Right lobe of liver (tissue), 6 donors: ENCODE measurements around the gene RNASE13. TPM values are rescaled to one million over a fixed set of nuclear protein-coding genes. Genes with fewer than 3 reads are reported as not detected.

Source experiments
- ATAC-seq, 4 donors: fragments of 200-7000 bp; cut with Tn5 transposase; one replicate each; pipeline ENCODE4 v1.9.1; 2020; ENCODE audit warnings: mild to moderate bottlenecking in 4 of 4, moderate library complexity in 4 of 4
- DNase-seq, 3 donors: peaks; one replicate each; pipeline ENCODE4 v3.0.0-alpha.2; 2020
- H3K27ac ChIP-seq, 3 donors: fragments of 200-600 bp; one replicate each; pipeline ENCODE4 v1.8.0; 2022
- H3K27me3 ChIP-seq, 2 donors: fragments of 200-600 bp; one replicate each; pipeline ENCODE4 v1.8.0; 2022
- H3K36me3 ChIP-seq, 4 donors: fragments of 200-600 bp; sonication (generic) in 1 of 4; one replicate each; pipeline versions ENCODE4 v1.5.1 to v1.8.0; 2017 to 2022; ENCODE audit warnings: control low read depth in 1 of 4
- H3K4me1 ChIP-seq, 4 donors: fragments of 200-600 bp; sonication (generic) in 1 of 4; one replicate each; pipeline versions ENCODE4 v1.5.1 to v1.8.0; 2017 to 2022; ENCODE audit warnings: control low read depth in 1 of 4
- H3K4me3 ChIP-seq, 3 donors: fragments of 200-600 bp; one replicate each; pipeline ENCODE4 v1.8.0; 2022
- H3K9me3 ChIP-seq, 4 donors: fragments of 200-600 bp; sonication (generic) in 1 of 4; one replicate each; pipeline versions ENCODE4 v1.5.1 to v1.8.0; 2017 to 2022; ENCODE audit warnings: control low read depth in 1 of 4
- POLR2A ChIP-seq: fragments of 450-650 bp; IDR thresholded peaks from one replicate; pipeline ENCODE4 v1.6.1; 2017; ENCODE audit warnings: antibody characterized with exemption, mild to moderate bottlenecking
- WGBS: methylation state at CpG from one replicate; pipeline ENCODE4 v1.1.6; 2018; ENCODE audit warnings: low coverage, low lambda C conversion rate; ENCODE audit not compliant: insufficient coverage; ENCODE audit errors: missing lambda C conversion rate; 5-methylcytosine and 5-hydroxymethylcytosine counted together
- intact Hi-C, 2 donors: fragments of 100-400 bp; cut with DNase I; formaldehyde crosslinking; loops; one replicate each; pipeline versions ENCODE4 v1.11.2 to v1.14.1; 2022
- total RNA-seq, 6 experiments: library from RNA; depleted of rRNA in 2 of 6; stranded (reverse); fragments of >200 nt in 2 of 6; fragmentation: NEBNext Ultra II Directional in 3 of 6; extraction: Animal tissue kit (Norgen Biotek cat#: 25700) in 3 of 6; gene quantifications; one replicate each; pipeline versions ENCODE4 v1.1.0 to v1.2.4, GENCODE V29; 2016 to 2023
- TF ChIP-seq, protein P1 (sequence below), 4 donors: fragments of 200-600 bp in 3 of 4; fragments of 450-650 bp in 1 of 4; IDR thresholded peaks; one replicate each; pipeline versions ENCODE4 v1.5.1 to v1.8.0; 2016 to 2022; ENCODE audit warnings: antibody characterized with exemption in 4 of 4, mild to moderate bottlenecking in 2 of 4
- donor health status: DM: no; HTN: yes; CAD: no.
- donor health status: DM: no; HTN: no; CAD: no.
- donor health status: DM: no; HTN: no; CAD: no.
- donor health status: DM: no; HTN: yes; CAD: no.
- donor health status: DM: no; HTN: yes; CAD: no.

The RNASE13 gene
- total RNA-seq, 6 experiments from 2014 or later: not detected

DNA sequence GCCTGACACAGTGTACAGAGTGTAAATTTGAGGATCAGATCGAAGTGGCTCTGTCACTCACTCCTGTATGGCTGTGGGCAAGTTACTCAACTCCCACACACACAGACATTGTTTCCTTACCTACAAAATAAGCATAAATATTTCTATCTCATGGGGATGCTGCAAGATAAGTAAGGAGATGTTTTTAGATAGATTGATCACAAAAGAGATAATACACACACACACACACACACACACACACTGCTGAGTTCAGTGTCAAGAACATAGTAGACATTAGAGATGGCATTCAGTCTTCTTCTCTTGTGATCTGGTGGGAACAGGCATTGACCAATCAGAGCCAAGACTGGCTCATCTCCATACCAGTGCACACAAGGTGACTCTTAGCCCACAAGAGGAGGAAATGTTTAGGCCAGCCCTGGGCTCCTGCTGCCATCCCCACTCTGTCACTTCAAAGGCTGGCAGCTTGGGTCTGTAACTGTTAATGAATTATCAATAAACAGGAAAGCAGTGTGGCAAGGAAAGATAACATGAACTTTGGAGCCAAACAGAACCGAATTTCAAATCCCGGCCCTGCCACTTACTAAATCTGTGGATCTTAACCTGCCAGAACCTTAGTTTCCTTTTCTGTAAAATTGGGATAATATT, 19.6 kb upstream of the RNASE13 start:
- TF ChIP-seq, protein P1, sequence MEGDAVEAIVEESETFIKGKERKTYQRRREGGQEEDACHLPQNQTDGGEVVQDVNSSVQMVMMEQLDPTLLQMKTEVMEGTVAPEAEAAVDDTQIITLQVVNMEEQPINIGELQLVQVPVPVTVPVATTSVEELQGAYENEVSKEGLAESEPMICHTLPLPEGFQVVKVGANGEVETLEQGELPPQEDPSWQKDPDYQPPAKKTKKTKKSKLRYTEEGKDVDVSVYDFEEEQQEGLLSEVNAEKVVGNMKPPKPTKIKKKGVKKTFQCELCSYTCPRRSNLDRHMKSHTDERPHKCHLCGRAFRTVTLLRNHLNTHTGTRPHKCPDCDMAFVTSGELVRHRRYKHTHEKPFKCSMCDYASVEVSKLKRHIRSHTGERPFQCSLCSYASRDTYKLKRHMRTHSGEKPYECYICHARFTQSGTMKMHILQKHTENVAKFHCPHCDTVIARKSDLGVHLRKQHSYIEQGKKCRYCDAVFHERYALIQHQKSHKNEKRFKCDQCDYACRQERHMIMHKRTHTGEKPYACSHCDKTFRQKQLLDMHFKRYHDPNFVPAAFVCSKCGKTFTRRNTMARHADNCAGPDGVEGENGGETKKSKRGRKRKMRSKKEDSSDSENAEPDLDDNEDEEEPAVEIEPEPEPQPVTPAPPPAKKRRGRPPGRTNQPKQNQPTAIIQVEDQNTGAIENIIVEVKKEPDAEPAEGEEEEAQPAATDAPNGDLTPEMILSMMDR (IDR thresholded peaks at IDR 0.05): no peak
- TF ChIP-seq POLR2A: no peak
- Histone ChIP-seq H3K9me3 (no peaks in the 10 kb centered on the region), H3K4me1 (peaks cover 0 to 49% (median 20%) of the 10 kb centered on the region in 4 donors), H3K27ac (peak overlapping the region; percentile 13 to 74 (median 54)), H3K4me3 (no peak overlapping the region), H3K36me3 (no peaks in the 10 kb centered on the region), H3K27me3 (no peaks in the 10 kb centered on the region)
- intact Hi-C loops: no loop called here
- 3% methylated on average over 3 of the region's 3 CpGs for WGBS
- DNase-seq (peak; percentile 65 to 86 (median 83)), ATAC-seq (peak; percentile 79 to 86 (median 80))

DNA sequence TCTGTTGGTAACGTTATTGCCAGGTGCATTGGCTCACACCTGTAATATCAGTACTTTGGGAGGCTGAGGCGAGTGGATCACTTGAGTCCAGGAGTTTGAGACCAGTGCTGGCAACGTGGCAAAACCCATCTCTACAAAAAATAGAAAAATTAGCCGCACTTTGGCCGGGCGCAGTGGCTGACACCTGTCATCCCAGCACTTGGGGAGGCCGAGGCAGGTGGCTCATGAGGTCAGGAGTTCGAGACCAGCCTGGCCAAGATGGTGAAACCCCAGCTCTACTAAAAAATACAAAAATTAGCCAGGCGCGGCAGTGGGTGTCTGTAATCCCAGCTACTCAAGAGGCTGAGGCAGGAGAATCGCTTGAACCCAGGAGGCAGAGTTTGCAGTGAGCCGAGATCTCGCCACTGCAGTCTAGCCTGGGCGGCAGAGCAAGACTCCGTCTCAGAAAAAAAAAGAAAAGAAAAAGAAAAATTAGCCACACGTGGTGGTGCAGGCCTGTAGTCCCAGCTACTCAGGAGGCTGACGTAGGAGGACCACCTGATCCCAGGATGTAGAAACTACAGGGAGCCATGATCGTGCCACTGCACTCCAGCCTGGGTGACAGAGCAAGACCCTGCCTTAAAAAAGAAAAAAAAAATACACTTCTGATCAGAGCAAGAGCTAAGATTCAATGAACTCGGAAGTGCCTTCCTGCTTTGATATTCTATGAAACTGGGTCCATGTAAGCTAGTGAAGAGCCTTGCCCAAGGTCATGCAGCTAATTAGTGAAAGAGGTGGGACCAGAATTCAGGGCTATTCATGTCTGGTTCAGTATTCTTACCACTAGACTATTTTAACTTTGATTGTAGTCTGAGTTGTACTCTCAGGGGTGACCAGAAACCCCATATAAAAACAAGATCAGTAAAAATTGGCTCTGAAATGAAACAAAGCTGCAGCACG, 18.8 kb upstream of the RNASE13 start:
- Histone ChIP-seq H3K27me3 (no peaks in the 10 kb centered on the region), H3K9me3 (no peaks in the 10 kb centered on the region), H3K27ac (peak overlapping the region; percentile 13 to 74 (median 54)), H3K4me3 (no peak overlapping the region), H3K4me1 (peaks cover 0 to 56% (median 23%) of the 10 kb centered on the region in 4 donors), H3K36me3 (no peaks in the 10 kb centered on the region)
- intact Hi-C loops: no loop called here
- ATAC-seq (peak in 3 of 4 donors; percentile 1 to 9 (median 2)), DNase-seq (no peak)
- 65% methylated on average over 13 of the region's 20 CpGs for WGBS
- TF ChIP-seq POLR2A: no peak
- TF ChIP-seq, protein P1 (IDR thresholded peaks at IDR 0.05): no peak

DNA sequence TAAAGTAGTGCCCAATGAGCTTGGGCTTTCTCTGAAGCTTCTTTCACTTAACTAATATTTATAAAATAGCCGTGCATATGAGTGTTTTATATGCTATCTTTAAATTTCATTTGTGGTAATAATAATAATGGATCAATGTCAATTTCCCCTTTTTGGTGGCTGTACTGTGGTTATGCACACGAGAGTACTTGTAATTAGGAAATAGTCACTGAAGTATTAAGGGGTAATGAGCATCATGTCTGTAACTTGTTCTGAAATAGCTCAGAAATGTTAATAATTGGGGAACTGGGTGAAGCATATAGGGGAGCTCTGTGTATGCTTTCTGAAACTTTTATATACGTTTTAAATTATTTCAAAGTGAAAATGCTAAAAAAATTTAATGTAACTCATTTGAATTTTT, 16.0 kb upstream of the RNASE13 start:
- ATAC-seq: no peak

DNA sequence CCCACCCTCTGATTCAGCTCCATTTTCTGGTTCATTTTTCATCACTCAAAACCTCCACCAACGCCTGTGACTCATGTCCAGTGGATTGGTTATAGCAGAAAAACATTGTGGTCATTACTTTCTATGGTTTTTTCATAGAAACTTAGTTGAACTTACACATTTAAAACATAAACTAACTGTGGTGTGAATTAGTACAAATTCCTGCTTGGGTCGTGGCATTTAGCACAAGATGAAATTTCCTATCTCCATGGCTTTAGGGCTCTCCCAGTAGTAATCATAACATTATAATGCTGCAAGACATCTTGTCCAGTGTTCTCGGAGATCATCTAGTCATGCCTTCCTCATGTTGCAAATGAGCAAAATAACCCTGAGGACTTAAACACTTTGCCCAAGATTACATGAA, 14.7 kb upstream of the RNASE13 start:
- no peak overlapping the region for H3K27ac ChIP-seq

More for the DNA sequence above, 16.0 kb upstream of the RNASE13 start:
- intact Hi-C loops: no loop called here
- no peak overlapping the region for H3K4me3 ChIP-seq
- H3K9me3 ChIP-seq: no peaks in the 10 kb centered on the region
- peaks cover 0 to 73% (median 26%) of the 10 kb centered on the region in 4 donors for H3K4me1 ChIP-seq
- no peaks in the 10 kb centered on the region for H3K27me3 ChIP-seq
- no peak for TF ChIP-seq POLR2A
- TF ChIP-seq, protein P1 (IDR thresholded peaks at IDR 0.05): no peak
- H3K36me3 ChIP-seq: no peaks in the 10 kb centered on the region
- H3K27ac ChIP-seq: no peak overlapping the region
- no peak for DNase-seq
- 58% methylated on average over 3 of the region's 3 CpGs for whole genome bisulfite sequencing

More for the DNA sequence above, 14.7 kb upstream of the RNASE13 start:
- DNase-seq: no peak
- Histone ChIP-seq H3K9me3 (no peaks in the 10 kb centered on the region), H3K27me3 (no peaks in the 10 kb centered on the region), H3K4me1 (peaks cover 0 to 76% (median 29%) of the 10 kb centered on the region in 4 donors), H3K36me3 (no peaks in the 10 kb centered on the region), H3K4me3 (no peak overlapping the region)
- TF ChIP-seq, protein P1 (IDR thresholded peaks at IDR 0.05): no peak
- TF ChIP-seq POLR2A: no peak
- WGBS: 67% methylated on average over 3 of the region's 3 CpGs
- intact Hi-C loops: no loop called here
- no peak for ATAC-seq
